Activated effector memory CD4-positive, alpha-beta T cell treated with Interleukin-2 at 50 U/mL for 16 hours (primary cell): ENCODE measurements around the gene OLFM1.
"Not testable (repeated sequence)": the region's sequence is repeated elsewhere in the genome, so short reads cannot be mapped to it uniquely, and the experiment has no call there.

ENCODE experiments used
- DNase-seq: peaks from one replicate; pipeline ENCODE4 v3.0.0-alpha.2; 2020

OLFM1 gene

GRCh38 chr9:135110416-135110815 lies 22.9 kb downstream of the OLFM1 start:
- no peak for DNase-seq

- DNase-seq = not testable (repeated sequence)
Observed at GRCh38 chr9:135111600-135111999, 24.1 kb downstream of the OLFM1 start.

DNA sequence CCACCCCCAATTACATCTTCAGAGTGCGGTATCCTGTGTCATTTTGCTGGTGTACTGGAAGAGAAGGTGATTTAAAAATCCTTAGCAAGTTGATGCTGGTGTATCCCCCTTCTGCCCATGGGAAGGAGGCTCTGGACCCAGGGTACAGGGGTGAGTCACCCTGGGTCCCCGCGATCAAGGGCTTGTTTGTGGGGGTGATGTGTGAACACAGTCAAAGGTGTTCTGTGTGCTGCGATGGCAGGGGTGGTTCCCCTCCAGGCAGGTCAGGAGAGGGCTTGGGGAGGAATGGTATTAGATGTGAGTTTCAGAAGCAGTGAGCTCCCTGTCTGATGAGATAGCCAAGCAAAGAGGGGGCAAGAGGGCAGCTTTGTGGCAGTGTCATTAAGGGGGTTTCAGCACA lies 28.9 kb downstream of the OLFM1 start:
- no peak for DNase-seq

DNA sequence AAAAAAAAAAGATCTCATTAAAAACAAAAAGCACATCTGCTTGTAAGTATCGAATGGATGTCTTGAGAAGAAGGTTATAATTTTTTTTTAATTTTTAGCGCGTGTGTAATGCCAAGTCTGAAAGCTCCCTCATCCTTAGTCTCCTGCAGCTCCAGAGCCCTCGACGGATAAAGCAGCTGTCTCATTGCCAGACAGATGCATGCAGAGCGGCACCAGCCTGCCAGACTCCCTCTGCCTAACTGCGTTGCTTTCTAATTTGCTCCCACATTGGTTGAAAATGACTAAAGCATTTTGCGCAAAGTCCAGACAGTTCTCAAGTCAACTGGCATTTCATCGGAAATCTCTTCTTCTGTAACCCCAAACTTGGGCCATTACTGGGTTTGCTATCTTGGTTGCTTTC lies 29.4 kb downstream of the OLFM1 start:
- no peak for DNase-seq

- no peak for DNase-seq
Observed at GRCh38 chr9:135117281-135117680, 29.8 kb downstream of the OLFM1 start.

GRCh38 chr9:135119496-135120064 lies 32.1 kb downstream of the OLFM1 start:
- no peak for DNase-seq

GRCh38 chr9:135120249-135120648 lies 32.8 kb downstream of the OLFM1 start:
- DNase-seq = no peak

- no peak for DNase-seq
Observed at GRCh38 chr9:135122316-135122715, 34.8 kb downstream of the OLFM1 start.

- no peak for DNase-seq
Observed at GRCh38 chr9:135123126-135123772, 35.8 kb downstream of the OLFM1 start.

- DNase-seq = no peak
Observed at GRCh38 chr9:135123773-135124134, 36.3 kb downstream of the OLFM1 start.

DNA sequence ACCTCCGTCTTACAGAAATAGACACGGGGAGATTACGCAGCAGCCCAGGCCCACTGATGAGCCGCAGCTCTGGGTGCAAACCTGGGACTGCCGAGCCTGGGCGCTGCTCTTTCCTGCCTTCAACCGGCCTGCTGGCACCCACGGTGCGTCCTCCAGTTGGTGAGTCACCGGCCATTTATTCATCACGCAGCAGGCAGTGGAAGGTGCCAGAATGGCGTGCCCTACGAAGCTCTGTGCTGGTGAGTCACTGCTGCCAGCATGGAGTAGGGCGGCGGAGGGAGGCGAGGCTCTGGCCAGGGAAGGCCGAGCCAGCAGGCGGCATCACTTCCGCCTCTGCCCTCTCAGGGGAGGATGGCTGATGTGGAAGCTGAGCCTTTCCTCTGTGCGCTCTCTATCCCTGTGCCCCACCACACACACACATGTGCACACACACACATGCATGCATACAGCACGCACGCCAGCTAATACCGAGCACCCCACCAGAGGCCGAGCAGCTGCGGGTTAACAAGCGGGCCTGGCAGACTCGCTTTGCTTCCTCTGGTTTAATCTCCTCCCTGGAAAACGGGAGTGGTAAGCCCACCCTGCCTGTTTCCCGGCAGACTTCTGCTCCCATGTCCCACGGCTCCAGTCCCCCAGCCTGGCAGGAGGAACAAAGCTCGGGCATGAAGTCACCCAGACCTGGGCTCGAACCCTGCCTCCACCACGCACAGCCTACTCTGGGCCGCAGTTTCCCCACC lies 39.2 kb downstream of the OLFM1 start:
- DNase-seq = no peak

DNA sequence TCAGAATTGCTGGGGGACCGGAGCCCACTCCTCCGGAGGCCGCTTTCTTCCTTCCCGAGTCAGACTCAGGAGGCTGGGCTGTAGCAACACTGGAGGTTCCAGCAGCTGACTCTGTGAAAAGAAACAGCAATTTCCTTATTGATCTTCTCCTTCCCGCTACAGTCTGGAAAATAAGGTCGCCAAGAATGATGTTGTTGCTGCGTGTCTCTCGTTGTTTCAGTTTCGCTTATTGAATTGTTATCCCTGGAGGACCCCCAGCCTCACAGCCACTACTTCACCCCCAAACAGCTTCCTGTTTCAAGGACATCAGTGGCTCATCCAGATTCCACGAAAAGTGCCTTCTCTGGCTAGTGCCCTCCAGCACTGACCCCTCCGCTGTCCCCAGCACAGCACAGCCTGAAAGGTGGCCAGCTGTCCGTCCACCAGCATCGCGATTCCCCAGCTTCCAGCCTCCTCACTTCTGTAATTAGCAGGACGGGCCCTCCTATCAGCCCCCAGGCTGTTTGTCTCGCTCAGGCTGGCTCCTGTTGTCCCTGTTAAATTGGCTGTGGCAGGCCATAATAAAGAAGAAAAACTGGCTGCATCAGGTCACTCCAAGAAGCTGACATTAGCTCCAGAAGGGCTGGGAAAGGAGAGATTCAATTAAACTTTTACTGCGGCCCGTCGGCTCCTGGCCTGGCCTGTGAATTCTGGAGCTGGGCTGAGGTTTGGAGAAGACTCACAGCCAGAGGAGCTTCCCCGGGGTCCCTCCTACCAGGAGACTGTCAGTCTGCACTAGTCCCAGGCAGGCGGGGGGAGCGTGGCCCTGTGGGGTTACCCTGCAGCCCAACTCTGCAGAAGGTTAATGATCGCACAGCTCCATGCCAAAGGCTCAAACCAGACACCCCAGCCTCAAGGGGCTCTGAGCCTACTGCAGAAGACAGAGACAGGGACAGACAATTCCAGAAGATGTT lies 40.5 kb downstream of the OLFM1 start:
- DNase-seq = no peak

GRCh38 chr9:135129137-135129695 lies 41.7 kb downstream of the OLFM1 start:
- no peak for DNase-seq

- no peak for DNase-seq
Observed at GRCh38 chr9:135130207-135130976, 42.9 kb downstream of the OLFM1 start.

DNA sequence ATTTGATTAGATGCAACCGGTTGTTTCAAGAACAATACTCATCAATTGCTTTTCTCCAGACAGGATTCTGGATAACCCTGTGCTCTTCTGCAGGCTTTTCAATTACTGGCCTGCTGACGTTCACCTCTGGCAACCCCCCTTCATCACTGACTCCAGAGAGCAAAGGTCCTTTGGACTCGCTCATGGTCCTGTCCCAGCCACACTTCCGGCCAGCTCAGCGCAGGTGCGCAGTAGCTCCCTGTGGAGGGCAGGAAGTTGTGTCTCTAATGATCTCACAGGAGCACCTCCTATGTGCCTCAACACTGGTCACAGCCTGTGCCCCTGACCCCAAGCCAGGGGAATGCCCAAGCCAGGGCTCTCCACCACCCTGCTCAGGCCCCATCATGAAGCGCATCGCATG lies 44.0 kb downstream of the OLFM1 start:
- no peak for DNase-seq

DNA sequence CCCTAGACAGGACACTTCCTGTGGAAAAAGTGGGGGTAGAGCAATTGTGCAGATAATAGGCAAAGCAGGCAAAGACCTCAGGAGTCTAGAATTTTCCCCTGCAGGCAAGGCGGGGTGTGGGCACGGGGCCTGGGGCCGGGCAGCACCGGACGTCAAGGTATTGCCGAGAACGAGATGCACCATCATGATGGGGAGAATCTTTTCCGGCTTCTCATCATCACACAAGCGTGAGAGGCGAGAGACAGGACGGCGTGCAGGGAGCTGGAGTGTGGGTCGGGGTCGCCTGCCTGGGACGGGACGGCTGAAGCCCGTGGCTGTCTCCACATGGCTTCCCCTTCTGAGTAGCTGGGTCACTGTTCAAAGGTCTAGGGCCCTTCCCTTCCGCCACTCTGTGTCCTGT lies 44.5 kb downstream of the OLFM1 start:
- DNase-seq = no peak

DNA sequence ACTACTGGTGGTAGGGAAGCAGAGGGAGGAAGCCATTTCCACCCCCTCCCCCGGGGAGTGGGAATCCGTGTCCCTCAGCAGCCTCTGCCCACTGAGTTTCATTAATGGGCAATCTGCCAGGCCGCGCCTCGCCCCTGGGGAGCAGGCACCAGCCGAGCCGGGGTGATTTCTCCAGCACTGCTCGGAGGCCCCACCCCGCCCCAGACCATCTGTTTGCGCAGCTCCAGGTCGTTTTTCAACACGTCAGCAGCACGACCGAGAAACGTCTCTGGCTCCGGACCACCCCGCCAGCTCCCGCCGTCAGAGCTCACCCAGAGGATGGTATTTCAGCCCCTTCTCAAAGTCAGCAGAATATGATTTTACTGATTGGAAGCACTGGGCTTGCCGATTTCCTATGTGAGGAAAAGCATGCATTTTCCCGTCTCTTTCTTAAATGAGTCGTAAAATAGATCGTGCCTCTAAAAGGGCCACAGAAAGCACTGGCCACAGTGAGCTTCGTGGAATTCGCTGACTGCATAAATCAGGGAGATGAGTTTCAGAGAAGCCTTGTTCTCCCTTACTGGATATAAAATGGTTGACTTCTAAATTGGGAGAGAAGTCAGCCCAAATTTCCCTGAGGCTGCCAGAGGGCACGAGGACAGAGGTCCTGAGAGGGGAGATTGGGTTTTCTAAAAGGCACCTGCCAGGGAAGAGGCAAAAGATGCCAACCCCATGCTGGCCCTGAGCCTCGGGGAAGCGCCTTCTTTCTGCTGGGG lies 47.0 kb downstream of the OLFM1 start:
- DNase-seq = no peak

DNA sequence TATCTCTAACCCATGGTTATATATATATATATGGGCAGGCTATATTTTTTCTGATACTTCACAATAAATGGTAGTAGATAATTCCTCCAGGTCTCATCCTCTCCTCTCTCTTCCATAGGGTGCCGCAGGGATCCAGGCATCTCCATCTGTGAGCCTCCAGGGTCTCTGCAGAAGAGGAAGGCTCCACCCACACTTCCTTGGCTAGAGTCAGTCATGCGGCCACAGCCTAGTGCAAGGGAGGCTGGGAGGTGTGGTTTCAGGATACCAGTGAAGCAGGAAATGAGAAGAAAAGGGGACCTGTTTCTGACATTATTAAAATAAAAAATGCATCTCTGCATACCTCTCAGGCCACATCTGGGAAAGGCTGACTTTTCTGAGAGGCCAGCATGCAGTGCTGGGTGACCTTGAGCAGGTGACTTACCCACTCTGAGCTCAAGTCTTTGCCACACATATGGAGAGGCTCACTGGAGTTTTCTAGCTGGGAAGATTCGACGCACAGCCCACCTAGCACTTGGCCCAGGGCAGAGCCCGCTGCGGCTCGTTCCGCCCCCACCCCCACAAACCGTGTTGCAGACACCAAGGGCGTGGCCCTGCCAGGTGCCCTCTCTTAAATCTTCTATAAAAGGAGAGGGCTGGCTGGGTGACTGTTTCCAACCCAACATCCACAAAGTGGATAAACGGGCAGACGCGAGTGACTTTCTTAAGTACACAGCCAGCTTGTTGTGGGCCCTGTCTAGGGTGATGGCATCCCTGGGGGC lies 47.9 kb downstream of the OLFM1 start:
- DNase-seq = no peak

DNA sequence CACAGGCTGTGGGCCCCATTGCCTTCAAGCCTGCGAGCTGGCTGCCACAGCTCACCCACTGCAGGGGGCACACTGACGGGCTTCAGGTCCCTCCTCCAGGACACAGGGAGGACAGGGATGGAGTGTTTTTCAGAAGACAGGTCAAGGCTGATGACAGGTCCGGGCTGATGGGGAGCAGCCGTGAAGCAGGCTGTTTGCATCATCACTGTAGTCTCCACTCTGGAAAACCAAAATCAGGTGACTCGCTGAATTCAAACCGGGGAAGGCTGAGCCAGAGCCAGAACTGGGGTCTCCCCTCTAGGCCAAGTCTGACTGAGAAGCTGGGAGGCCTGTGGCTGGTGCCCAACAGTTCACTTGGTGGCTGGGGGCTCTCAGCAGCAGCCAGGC lies 48.5 kb downstream of the OLFM1 start:
- no peak for DNase-seq

DNA sequence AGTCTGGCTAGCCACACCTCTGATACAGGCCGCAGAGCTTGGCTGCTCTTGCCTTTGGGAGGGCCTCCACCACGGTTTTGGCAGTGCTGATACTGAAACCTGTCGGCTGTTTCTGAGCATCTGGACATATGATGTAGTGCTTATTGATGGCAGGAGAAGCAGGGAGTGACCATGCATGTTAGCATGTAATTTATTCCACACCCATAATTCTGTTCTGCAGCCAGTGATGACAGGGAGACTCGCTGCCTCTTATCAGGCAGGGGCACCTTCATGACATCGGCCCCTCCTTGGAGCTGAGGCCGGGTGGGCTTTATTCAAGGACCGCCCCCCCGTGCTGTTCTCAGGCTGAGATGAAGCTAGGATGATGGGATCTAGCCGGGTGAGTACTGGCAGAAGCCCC lies 49.0 kb downstream of the OLFM1 start:
- no peak for DNase-seq
